HG02588 (cell line): ENCODE measurements around the gene SLC22A3.

Experiments used
- ATAC-seq: cut with Tn5 transposase; IDR thresholded peaks from one replicate; pipeline ENCODE4 v1.9.1; 2021; ENCODE audit warnings: mild to moderate bottlenecking, moderate library complexity; ENCODE audit not compliant: unreplicated experiment

Gene SLC22A3

DNA sequence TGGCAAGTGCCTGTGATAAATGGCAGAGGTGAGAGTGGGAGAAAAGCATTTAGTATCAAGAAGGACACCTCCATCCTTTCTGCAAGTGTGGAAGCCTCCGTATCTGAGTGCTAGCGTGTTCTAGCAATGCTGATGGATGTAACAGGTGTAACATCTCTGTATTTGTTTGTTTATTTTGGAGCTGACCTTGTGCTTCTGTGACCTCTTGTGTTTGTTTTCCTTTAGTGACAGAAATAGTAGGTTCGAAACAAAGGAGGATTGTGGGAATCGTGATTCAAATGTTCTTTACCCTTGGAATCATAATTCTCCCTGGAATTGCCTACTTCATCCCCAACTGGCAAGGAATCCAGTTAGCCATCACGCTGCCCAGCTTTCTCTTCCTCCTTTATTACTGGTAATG, 60.4 kb downstream of the SLC22A3 start:
- no peak for ATAC-seq

- ATAC-seq = no peak
Observed at GRCh38 chr6:160412993-160413392, 64.8 kb downstream of the SLC22A3 start.

- ATAC-seq = no peak
Observed at GRCh38 chr6:160417146-160417545, 69.0 kb downstream of the SLC22A3 start.

- ATAC-seq = no peak
Observed at GRCh38 chr6:160417550-160417949, 69.4 kb downstream of the SLC22A3 start.

- no peak for ATAC-seq
Observed at GRCh38 chr6:160418370-160418769, 70.2 kb downstream of the SLC22A3 start.

GRCh38 chr6:160419488-160419887, 71.3 kb downstream of the SLC22A3 start:
- no peak for ATAC-seq

DNA sequence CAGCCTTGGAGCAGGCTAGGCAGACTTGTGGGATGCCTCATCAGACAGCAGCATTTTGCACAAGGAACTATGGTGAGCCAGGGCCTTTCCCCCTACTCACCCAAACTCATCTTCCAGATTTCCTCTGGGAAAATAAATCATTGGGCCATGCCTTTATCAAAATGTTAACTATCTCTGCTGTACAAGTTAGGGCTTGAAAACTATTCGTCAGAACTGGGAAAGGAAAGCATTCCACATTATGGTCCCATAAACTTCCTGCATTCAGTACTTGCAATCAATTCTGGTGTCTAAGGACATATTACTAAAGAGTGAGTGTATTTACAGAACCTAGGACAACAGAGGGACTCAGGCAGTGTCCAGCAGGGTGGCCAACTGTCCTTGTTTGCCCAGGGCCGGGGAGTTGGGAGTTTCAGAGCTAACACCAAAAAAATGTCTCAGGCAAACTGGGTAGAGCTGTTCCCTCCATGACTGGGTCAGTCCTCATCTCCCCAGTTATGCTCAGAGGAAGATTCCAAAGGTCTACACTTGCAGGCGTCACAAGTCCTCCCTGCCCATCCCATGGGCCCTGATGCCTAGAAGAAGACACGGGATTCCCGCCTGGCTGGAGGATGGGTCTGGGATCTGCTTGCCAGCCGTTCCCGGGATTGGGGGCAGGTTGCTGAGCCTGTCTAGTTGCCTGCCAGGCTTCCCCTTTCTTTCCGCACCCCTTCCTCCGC, 72.2 kb downstream of the SLC22A3 start:
- no peak for ATAC-seq

GRCh38 chr6:160420969-160421556, 72.9 kb downstream of the SLC22A3 start:
- no peak for ATAC-seq

DNA sequence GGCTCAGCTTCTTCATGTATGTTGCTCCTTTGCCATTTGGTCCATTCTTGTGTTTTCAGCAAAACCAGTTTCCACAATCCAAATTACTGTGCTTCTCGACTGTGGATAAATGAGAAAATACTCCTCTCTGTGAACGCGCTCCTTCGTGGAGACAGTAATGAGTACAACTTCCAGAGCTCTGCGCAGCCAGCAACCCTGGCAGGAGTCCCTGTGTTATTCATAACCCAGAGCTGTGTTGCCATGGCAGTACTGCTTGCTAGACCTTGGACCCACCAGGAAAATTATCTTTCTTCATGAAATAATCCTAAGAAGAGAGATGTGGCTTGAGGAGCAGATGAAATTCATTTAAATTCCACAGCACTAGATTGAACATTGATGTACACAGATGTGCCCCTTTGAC, 73.7 kb downstream of the SLC22A3 start:
- ATAC-seq = no peak

DNA sequence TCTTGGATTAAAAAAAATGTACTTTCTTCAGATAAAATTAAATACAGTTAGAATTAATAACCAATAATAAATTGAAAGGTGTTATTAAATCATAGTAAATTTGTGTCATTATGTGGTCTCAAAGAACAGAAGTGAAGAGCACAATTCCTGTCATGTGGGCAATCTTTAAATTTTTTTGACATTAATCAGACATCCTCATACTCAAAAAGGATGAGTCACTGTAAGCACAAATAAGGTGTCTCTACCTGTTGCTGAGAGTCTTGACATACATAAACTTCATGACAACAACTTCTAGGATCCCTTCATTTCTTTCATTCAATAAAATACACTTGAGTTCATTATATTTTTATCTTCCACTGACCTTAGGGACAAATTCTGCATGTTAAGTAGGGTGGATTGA, 76.1 kb downstream of the SLC22A3 start:
- ATAC-seq = no peak

GRCh38 chr6:160426136-160426535, 78.0 kb downstream of the SLC22A3 start:
- ATAC-seq = no peak

DNA sequence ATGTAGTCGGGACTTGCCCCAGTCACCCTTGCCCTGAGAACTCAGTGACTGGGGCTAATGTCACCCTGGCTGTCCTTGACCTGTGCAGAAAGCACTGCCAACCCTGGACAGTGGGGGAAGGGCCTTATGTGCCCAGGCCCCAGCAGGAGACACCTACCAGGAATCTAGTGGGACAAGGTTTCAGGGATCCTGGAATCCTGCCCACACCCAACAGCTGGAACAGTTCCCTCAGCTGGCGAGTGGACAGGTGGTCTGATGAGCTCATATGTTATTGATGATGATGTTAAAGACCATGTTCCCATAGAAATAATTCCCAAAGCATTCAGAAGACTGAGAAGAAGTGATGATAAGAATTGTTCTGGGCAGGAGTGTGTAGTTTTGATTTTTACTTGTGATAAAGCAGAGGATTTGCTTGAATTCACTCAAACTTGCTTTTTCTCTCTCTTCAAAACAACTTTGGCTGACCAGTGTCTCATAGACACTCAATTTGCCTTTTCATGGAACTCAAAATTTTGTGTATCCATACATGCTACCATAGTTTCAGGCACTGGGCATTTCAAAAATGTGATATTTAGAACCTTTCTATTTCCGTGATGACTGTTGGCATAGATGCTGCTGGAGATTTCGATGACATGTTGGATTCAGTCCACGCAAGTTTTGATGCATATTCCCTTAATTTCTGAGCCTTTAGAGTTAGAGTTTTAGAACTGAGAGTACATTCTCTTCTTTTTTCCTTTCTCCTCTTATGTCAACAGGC, 79.3 kb downstream of the SLC22A3 start:
- ATAC-seq = no peak

DNA sequence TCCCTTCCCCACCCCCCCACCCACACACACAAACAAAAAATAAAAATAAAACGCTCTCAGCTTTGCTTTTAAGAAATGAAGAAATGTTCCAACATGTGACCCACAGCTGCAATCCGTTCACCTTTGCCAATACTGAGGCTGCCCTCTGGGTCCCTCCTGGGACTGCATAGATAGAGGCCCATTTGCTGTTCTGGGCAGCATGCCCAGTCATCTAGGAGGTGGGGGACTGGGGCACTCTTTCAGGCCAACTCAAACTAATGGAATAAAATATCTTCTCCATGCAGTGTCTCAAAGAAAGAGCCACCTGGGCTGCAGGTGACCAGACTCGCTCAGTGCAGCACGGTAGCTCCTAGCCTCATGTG, 79.9 kb downstream of the SLC22A3 start:
- no peak for ATAC-seq

DNA sequence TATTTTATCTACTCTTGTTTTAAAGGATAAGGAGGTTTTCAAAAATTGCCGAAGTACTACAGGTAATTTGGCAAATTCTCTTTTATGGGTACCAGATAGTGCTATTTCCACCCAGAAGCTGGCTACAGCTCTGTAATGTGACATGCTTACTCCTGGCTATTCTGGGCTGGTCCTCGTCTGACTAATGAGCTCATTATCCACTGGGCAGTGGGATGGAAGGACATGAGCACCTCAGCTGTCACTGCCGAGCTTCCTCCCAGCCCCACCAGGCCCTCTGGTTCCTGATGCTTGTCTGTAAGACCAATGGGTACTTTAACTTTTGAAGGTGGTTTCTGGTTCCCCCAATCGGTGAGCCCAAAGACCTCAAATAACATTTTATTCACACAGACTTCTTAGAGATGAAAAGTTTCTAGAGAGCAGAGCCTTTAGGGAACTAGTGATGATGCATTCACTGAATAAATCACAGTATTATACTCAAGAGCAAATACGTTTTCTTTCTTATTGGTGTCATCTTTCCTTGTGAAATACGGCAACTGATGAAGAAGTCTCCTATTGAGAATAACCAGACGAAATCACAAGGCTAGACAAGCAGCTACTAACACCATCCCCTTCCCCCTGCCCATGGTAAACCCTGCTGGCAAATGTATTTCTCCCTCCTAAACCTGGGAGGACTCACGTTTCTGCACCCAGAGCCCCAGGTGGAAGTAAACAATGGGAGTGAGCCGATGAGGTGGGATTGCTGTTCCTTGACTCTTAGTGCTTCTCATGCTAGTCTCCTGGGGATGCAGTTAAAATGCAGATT, 80.8 kb downstream of the SLC22A3 start:
- no peak for ATAC-seq

DNA sequence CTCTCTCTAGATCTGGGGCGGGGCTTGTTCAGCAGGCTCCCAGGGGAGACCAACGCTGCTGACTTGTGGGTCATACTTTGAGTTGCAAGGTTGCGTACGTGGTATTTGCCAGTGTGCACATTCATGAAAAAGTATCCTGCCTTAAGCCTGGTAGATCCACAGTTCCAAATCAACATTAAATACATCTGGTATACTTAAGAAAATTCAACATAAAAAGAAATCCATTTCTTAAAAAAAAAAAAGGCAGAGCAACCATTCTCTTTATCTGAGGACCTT, 81.4 kb downstream of the SLC22A3 start:
- ATAC-seq = no peak

DNA sequence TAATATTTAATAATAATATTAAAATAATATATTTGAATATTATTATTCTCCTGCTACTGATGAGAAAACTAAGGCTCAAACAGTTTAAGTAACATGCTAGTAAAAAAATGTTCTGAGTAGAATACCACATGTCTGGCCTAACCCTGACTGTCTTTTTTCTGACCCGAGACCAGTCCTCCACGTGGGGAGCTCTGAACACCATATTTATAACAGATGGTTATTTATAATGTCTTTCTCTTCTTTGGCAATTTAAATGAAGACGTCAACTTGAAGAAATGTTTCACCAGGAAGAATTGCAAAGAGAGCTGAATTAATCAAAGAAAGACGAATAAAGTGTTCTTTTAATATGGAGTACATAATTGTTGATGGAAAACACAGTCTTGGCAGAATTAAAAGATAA, 82.0 kb downstream of the SLC22A3 start:
- no peak for ATAC-seq

DNA sequence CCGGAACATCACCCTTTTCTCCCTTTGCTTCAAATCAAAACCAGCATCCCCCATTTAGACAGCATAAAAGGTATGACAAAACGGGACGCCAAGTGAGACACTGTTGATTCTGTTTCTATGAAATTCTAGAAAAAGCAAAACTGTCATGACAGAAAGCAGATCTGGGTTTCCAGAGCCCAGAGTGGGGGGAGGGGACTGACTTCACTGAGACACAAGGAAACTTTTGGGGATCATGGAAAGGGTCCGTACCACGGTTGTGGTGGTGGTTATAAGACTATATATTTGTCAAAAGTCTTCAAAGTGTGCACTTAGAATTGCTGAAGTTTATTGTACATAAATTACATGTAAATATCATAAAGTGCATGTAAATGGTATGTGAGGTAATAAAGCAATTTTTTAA, 82.6 kb downstream of the SLC22A3 start:
- no peak for ATAC-seq

DNA sequence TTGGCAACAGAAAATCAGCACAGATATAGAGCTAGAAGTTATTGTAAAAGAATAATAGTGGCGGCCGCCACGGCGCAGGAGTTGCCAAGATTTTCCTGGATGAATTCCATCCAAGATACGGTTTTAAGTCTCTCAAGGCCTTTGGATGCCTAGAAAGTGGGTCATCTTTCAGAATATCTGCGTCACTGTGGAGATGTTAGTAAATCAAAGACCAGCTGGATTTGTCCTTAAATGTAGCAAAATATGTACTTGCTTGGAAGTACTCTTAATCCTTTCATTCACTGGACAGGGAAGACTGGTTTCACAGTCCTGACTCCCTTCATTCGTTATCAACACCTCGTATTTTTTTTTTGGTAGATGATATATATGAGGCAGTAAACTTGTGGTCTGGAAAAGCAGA, 83.0 kb downstream of the SLC22A3 start:
- ATAC-seq = no peak

DNA sequence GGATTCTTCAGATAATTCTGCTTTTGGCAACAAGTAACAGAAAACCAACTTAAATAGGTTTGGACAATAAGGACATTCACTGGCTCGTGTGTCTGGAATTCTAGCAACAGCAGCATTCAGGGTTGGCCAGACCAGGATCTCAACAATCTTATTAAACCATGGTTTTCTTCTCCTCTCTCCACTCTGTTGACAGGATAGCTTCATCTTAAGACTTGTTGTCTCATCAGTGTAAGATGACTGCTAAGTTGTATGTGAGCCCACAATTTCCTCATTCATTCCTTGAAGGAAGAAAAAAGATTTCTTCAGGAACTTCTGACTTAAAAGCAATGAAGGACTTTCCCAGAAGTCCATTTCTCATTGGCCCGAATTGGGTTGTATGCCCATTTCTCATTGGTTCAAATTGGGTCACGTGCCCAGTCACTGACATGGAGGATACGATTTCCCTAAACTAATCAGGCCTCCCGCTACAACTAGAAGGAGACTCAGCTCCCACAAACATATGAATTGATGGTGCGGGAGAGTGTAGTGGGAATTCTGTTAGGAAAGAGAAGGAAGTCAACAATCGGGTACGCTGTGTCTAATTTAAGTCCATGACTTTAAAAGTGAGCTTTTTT, 83.7 kb downstream of the SLC22A3 start:
- ATAC-seq = no peak

DNA sequence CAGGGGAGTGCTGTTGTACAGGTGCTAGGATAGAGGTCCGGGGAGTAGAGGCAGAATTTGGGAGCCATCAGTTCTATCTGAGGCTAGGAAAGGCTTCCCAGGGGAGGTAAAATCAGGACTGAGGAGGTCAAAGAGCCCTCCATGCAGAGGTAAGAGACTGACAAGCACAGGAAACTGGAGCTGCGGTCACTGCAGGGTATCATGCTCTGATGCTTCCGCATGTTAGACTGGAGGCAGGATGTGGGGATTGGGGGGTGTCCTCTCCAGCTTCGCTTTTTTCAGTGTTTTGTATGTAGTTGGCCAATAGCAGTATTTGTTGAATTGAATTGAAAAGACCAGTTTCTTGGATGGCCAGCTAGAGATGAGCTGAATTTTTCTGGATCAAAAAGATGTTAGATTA, 87.8 kb downstream of the SLC22A3 start:
- ATAC-seq = no peak

- ATAC-seq = no peak
Observed at GRCh38 chr6:160437154-160437553, 89.0 kb downstream of the SLC22A3 start.
